ENCODE data around the gene SIL1. TPM values are rescaled to one million over a fixed set of nuclear protein-coding genes. Genes with fewer than 3 reads are reported as not detected.
A peak's percentile ranks its signal among the peaks of the same experiment; 100 is the strongest.

The SIL1 gene
- total RNA-seq, 1 experiment from 2014 or later, result 10.7 TPM

DNA sequence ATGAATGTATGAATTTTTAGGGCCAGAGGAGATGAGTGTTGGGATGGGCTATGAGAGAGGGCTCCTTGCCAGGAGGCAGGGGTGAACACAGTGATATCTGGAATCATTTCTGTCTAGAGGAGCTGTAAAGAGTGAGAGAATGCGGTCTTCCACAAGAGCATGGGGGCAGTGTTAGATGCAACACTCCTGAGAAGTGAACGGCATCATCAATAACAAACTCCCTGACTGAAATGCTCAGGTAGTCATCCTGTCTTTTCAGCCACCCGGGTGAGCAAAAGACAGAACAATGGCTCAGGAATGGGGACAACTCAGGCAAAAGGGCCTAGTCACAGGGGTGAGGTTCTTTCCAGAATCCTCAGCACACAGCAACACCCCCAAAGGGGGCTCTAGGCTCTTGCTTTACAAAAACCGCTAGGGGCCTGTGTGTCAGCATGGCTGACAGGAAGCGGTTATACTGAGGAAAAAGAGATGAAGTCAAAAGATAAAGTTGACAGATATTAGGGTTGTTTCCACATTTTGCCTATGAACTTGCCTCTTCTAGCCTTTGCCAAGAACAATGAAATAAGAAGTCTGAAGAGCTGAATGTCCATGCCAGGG is 218.4 kb downstream of the SIL1 start:
- POLR2A ChIA-PET, result no interaction called here
- CTCF ChIA-PET, result no interaction called here
- peak overlapping the region; percentile 75; the same call in 1 of the 2 replicates for H3K27ac Mint-ChIP-seq
- no peak for DNase-seq (ENCODE audit: low spot score)
- peaks cover 20% of the 10 kb centered on the region for H3K4me1 Mint-ChIP-seq
- no peak overlapping the region for H3K4me3 Mint-ChIP-seq
- no peak for TF ChIP-seq NFYB (CRISPR knock-in tag; conservative IDR thresholded peaks at IDR 0.05; ENCODE audit: low read depth)
- TF ChIP-seq NR3C1 (CRISPR knock-in tag; conservative IDR thresholded peaks at IDR 0.05; ENCODE audit: low read depth), result no peak
- H3K27me3 Mint-ChIP-seq (ENCODE audit: low read depth), result no peaks in the 10 kb centered on the region; the same call in 1 of the 2 replicates
- ATAC-seq, result no peak; the same call in 1 of the 2 replicates
- H3K9me3 Mint-ChIP-seq, result no peaks in the 10 kb centered on the region
- H3K36me3 Mint-ChIP-seq, result no peaks in the 10 kb centered on the region

DNA sequence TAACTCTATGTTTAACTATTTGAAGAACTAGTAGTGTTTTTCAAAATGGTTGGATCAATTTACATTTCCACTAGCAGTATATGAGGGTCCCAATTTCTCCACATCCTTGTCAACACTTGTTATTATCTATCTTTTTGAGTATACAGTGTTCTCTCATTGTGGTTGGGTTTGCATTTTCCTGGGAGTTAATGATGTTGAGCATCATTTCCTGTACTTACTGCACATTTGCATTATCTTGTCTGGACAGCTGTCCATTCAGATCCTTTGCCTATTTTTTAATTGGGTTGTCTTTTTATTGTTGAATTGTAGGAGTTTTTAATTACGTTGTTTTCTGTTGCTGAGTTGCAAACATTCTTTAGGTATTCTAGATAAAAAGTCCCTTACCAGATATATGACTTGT is 219.6 kb downstream of the SIL1 start:
- Mint-ChIP-seq H3K4me1 (peaks cover 20% of the 10 kb centered on the region), H3K36me3 (no peaks in the 10 kb centered on the region), H3K27ac (no peak overlapping the region), H3K4me3 (no peak overlapping the region), H3K9me3 (no peaks in the 10 kb centered on the region), H3K27me3 (ENCODE audit: low read depth) (no peaks in the 10 kb centered on the region; the same call in 1 of the 2 replicates)
- ChIA-PET CTCF (interaction anchor here (0.7 to 1.8 kb wide), 2 partner anchors 60 to 89 kb away, joined by 4 to 6 read pairs; no protein-coding TSS in a partner anchor), POLR2A (no interaction called here)
- ATAC-seq (no peak), DNase-seq (ENCODE audit: low spot score) (no peak)
- TF ChIP-seq, protein P1, sequence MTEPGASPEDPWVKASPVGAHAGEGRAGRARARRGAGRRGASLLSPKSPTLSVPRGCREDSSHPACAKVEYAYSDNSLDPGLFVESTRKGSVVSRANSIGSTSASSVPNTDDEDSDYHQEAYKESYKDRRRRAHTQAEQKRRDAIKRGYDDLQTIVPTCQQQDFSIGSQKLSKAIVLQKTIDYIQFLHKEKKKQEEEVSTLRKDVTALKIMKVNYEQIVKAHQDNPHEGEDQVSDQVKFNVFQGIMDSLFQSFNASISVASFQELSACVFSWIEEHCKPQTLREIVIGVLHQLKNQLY (CRISPR knock-in tag; IDR thresholded peaks at IDR 0.05), result no peak
- TF ChIP-seq ZNF671 (CRISPR knock-in tag; IDR thresholded peaks at IDR 0.05) (no peak), TEAD4 (CRISPR knock-in tag; IDR thresholded peaks at IDR 0.05) (no peak), ZBTB21 (CRISPR knock-in tag; IDR thresholded peaks at IDR 0.05; ENCODE audit: borderline replicate concordance) (no peak), CREM (CRISPR knock-in tag; IDR thresholded peaks at IDR 0.05) (no peak), NR2C2 (CRISPR knock-in tag; IDR thresholded peaks at IDR 0.05) (no peak), NR1H2 (CRISPR knock-in tag; IDR thresholded peaks at IDR 0.05) (no peak), CBFB (CRISPR knock-in tag; IDR thresholded peaks at IDR 0.05; ENCODE audit: low read depth) (no peak), ELF4 (CRISPR knock-in tag; IDR thresholded peaks at IDR 0.05; ENCODE audit: low read depth) (no peak), MYBL2 (CRISPR knock-in tag; IDR thresholded peaks at IDR 0.05) (no peak), CREB1 (CRISPR knock-in tag; IDR thresholded peaks at IDR 0.05) (no peak), NFATC4 (CRISPR knock-in tag; IDR thresholded peaks at IDR 0.05) (no peak)
- TF ChIP-seq, protein P2, sequence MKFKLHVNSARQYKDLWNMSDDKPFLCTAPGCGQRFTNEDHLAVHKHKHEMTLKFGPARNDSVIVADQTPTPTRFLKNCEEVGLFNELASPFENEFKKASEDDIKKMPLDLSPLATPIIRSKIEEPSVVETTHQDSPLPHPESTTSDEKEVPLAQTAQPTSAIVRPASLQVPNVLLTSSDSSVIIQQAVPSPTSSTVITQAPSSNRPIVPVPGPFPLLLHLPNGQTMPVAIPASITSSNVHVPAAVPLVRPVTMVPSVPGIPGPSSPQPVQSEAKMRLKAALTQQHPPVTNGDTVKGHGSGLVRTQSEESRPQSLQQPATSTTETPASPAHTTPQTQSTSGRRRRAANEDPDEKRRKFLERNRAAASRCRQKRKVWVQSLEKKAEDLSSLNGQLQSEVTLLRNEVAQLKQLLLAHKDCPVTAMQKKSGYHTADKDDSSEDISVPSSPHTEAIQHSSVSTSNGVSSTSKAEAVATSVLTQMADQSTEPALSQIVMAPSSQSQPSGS (CRISPR knock-in tag; IDR thresholded peaks at IDR 0.05; ENCODE audit: borderline replicate concordance, low read depth), result no peak
- TF ChIP-seq, protein P3, sequence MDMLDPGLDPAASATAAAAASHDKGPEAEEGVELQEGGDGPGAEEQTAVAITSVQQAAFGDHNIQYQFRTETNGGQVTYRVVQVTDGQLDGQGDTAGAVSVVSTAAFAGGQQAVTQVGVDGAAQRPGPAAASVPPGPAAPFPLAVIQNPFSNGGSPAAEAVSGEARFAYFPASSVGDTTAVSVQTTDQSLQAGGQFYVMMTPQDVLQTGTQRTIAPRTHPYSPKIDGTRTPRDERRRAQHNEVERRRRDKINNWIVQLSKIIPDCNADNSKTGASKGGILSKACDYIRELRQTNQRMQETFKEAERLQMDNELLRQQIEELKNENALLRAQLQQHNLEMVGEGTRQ (CRISPR knock-in tag; IDR thresholded peaks at IDR 0.05), result no peak
- TF ChIP-seq, protein P4, sequence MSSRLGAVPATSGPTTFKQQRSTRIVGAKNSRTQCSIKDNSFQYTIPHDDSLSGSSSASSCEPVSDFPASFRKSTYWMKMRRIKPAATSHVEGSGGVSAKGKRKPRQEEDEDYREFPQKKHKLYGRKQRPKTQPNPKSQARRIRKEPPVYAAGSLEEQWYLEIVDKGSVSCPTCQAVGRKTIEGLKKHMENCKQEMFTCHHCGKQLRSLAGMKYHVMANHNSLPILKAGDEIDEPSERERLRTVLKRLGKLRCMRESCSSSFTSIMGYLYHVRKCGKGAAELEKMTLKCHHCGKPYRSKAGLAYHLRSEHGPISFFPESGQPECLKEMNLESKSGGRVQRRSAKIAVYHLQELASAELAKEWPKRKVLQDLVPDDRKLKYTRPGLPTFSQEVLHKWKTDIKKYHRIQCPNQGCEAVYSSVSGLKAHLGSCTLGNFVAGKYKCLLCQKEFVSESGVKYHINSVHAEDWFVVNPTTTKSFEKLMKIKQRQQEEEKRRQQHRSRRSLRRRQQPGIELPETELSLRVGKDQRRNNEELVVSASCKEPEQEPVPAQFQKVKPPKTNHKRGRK (CRISPR knock-in tag; IDR thresholded peaks at IDR 0.05; ENCODE audit: borderline replicate concordance), result no peak

DNA sequence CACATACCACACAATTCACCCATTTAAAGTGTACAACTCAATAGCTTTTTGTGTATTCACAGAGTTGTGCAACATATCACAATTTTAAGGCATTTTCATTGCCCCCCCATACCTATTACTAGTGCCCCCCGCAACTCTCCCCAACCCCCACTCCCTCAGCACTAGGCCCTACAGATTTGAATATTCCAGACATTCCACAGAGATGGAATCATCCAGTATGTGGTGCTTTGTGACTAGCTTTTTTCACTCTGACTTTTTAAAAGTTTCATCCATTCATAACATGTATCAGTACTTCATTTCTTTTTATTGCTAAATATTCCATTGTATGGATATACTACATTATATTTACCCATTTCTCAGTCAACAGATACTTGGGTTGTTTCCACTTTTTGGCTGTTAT is 220.1 kb downstream of the SIL1 start:
- POLR2A ChIA-PET, result no interaction called here
- Mint-ChIP-seq H3K36me3 (no peaks in the 10 kb centered on the region), H3K9me3 (no peaks in the 10 kb centered on the region), H3K4me3 (no peak overlapping the region), H3K27me3 (ENCODE audit: low read depth) (no peaks in the 10 kb centered on the region), H3K4me1 (peaks cover 20% of the 10 kb centered on the region), H3K27ac (no peak overlapping the region)
- CTCF ChIA-PET, result interaction anchor here (0.7 to 1.8 kb wide), 2 partner anchors 61 to 89 kb away, joined by 4 to 6 read pairs; no protein-coding TSS in a partner anchor
- DNase-seq (ENCODE audit: low spot score) (no peak), ATAC-seq (no peak)
- TF ChIP-seq, protein P5, sequence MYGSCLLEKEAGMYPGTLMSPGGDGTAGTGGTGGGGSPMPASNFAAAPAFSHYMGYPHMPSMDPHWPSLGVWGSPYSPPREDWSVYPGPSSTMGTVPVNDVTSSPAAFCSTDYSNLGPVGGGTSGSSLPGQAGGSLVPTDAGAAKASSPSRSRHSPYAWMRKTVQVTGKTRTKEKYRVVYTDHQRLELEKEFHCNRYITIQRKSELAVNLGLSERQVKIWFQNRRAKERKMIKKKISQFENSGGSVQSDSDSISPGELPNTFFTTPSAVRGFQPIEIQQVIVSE (CRISPR knock-in tag; IDR thresholded peaks at IDR 0.05; ENCODE audit: borderline replicate concordance), result no peak
- TF ChIP-seq, protein P6, sequence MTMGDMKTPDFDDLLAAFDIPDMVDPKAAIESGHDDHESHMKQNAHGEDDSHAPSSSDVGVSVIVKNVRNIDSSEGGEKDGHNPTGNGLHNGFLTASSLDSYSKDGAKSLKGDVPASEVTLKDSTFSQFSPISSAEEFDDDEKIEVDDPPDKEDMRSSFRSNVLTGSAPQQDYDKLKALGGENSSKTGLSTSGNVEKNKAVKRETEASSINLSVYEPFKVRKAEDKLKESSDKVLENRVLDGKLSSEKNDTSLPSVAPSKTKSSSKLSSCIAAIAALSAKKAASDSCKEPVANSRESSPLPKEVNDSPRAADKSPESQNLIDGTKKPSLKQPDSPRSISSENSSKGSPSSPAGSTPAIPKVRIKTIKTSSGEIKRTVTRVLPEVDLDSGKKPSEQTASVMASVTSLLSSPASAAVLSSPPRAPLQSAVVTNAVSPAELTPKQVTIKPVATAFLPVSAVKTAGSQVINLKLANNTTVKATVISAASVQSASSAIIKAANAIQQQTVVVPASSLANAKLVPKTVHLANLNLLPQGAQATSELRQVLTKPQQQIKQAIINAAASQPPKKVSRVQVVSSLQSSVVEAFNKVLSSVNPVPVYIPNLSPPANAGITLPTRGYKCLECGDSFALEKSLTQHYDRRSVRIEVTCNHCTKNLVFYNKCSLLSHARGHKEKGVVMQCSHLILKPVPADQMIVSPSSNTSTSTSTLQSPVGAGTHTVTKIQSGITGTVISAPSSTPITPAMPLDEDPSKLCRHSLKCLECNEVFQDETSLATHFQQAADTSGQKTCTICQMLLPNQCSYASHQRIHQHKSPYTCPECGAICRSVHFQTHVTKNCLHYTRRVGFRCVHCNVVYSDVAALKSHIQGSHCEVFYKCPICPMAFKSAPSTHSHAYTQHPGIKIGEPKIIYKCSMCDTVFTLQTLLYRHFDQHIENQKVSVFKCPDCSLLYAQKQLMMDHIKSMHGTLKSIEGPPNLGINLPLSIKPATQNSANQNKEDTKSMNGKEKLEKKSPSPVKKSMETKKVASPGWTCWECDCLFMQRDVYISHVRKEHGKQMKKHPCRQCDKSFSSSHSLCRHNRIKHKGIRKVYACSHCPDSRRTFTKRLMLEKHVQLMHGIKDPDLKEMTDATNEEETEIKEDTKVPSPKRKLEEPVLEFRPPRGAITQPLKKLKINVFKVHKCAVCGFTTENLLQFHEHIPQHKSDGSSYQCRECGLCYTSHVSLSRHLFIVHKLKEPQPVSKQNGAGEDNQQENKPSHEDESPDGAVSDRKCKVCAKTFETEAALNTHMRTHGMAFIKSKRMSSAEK (CRISPR knock-in tag; IDR thresholded peaks at IDR 0.05; ENCODE audit: borderline replicate concordance), result no peak
- TF ChIP-seq, protein P7, sequence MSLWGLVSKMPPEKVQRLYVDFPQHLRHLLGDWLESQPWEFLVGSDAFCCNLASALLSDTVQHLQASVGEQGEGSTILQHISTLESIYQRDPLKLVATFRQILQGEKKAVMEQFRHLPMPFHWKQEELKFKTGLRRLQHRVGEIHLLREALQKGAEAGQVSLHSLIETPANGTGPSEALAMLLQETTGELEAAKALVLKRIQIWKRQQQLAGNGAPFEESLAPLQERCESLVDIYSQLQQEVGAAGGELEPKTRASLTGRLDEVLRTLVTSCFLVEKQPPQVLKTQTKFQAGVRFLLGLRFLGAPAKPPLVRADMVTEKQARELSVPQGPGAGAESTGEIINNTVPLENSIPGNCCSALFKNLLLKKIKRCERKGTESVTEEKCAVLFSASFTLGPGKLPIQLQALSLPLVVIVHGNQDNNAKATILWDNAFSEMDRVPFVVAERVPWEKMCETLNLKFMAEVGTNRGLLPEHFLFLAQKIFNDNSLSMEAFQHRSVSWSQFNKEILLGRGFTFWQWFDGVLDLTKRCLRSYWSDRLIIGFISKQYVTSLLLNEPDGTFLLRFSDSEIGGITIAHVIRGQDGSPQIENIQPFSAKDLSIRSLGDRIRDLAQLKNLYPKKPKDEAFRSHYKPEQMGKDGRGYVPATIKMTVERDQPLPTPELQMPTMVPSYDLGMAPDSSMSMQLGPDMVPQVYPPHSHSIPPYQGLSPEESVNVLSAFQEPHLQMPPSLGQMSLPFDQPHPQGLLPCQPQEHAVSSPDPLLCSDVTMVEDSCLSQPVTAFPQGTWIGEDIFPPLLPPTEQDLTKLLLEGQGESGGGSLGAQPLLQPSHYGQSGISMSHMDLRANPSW (CRISPR knock-in tag; conservative IDR thresholded peaks at IDR 0.05; ENCODE audit: low read depth), result no peak

Measured in WTC11 (cell line).